Trophoblast cell (in vitro differentiated cells and primary cell): ENCODE results near the gene SMC3.

Experiments
- DNase-seq, 2 donors: peaks; one replicate each; pipeline ENCODE4 v3.0.0-alpha.2; 2016
- H2AFZ ChIP-seq: 2 replicates; pipeline ENCODE4 v1.6.1; 2013; ENCODE audit warnings: low read length, moderate library complexity, mild to moderate bottlenecking; ENCODE audit not compliant: insufficient read depth, poor library complexity
- H2AK5ac ChIP-seq: 2 replicates; pipeline ENCODE4 v1.6.1; 2013; ENCODE audit warnings: mild to moderate bottlenecking, low read length
- H2BK120ac ChIP-seq: 2 replicates; pipeline ENCODE4 v1.6.1; 2013; ENCODE audit warnings: low read length, mild to moderate bottlenecking, moderate library complexity; ENCODE audit not compliant: insufficient read depth, poor library complexity
- H2BK12ac ChIP-seq: 2 replicates; pipeline ENCODE4 v1.6.1; 2013; ENCODE audit warnings: mild to moderate bottlenecking, low read length, moderate library complexity
- H2BK5ac ChIP-seq: 2 replicates; pipeline ENCODE4 v1.6.1; 2013; ENCODE audit warnings: low read length, low read depth, moderate library complexity, mild to moderate bottlenecking; ENCODE audit not compliant: poor library complexity
- H3K14ac ChIP-seq: 2 replicates; pipeline ENCODE4 v1.6.1; 2013; ENCODE audit warnings: mild to moderate bottlenecking, low read length
- H3K18ac ChIP-seq: 2 replicates; pipeline ENCODE4 v1.6.1; 2013; ENCODE audit warnings: mild to moderate bottlenecking, low read length
- H3K23ac ChIP-seq: 2 replicates; pipeline ENCODE4 v1.6.1; 2013; ENCODE audit warnings: low read length
- H3K27ac ChIP-seq: 2 replicates; pipeline ENCODE4 v1.5.1; 2013; ENCODE audit warnings: low read depth, mild to moderate bottlenecking, inconsistent platforms, low read length, moderate library complexity
- H3K27me3 ChIP-seq: 2 replicates; pipeline ENCODE4 v1.6.1; 2013; ENCODE audit warnings: inconsistent platforms, mild to moderate bottlenecking, low read length, moderate library complexity; ENCODE audit not compliant: insufficient read depth
- H3K36me3 ChIP-seq, 2 experiments: 1 replicate in 1 of 2; 2 replicates in 1 of 2; pipeline ENCODE4 v1.6.1; 2013; ENCODE audit warnings: low read length in 2 of 2, mild to moderate bottlenecking in 2 of 2, moderate library complexity in 1 of 2; ENCODE audit not compliant: insufficient read depth in 2 of 2, control insufficient read depth in 1 of 2
- H3K4ac ChIP-seq: 2 replicates; pipeline ENCODE4 v1.6.1; 2013; ENCODE audit warnings: low read depth, mild to moderate bottlenecking, low read length, moderate library complexity
- H3K4me1 ChIP-seq, 2 experiments: 1 replicate in 1 of 2; 2 replicates in 1 of 2; pipeline ENCODE4 v1.6.1; 2013; ENCODE audit warnings: low read length in 2 of 2, mild to moderate bottlenecking in 2 of 2, moderate library complexity in 1 of 2; ENCODE audit not compliant: insufficient read depth in 2 of 2, control insufficient read depth in 1 of 2
- H3K4me2 ChIP-seq: 2 replicates; pipeline ENCODE4 v1.6.1; 2013; ENCODE audit warnings: inconsistent platforms, mild to moderate bottlenecking, low read length, moderate library complexity
- H3K4me3 ChIP-seq: 2 replicates; pipeline ENCODE4 v1.5.1; 2013; ENCODE audit warnings: mild to moderate bottlenecking, low read depth, low read length, inconsistent platforms
- H3K79me1 ChIP-seq: one replicate; pipeline ENCODE4 v1.6.1; 2013; ENCODE audit warnings: low read length
- H3K79me2 ChIP-seq: 2 replicates; pipeline ENCODE4 v1.6.1; 2013; ENCODE audit warnings: low read length, mild to moderate bottlenecking; ENCODE audit not compliant: control insufficient read depth, insufficient read depth, poor library complexity
- H3K9ac ChIP-seq: 2 replicates; pipeline ENCODE4 v1.6.1; 2013; ENCODE audit warnings: mild to moderate bottlenecking, low read length
- H3K9me3 ChIP-seq: 2 replicates; pipeline ENCODE4 v1.6.1; 2013; ENCODE audit warnings: low read depth, mild to moderate bottlenecking, control low read depth, inconsistent platforms, low read length; ENCODE audit not compliant: insufficient read depth
- H4K12ac ChIP-seq: 2 replicates; pipeline ENCODE4 v1.6.1; 2013; ENCODE audit warnings: low read depth, mild to moderate bottlenecking, low read length, moderate library complexity
- H4K8ac ChIP-seq: 2 replicates; pipeline ENCODE4 v1.6.1; 2013; ENCODE audit warnings: low read depth, mild to moderate bottlenecking, low read length, moderate library complexity
- H4K91ac ChIP-seq: one replicate; pipeline ENCODE4 v1.6.1; 2013; ENCODE audit warnings: low read depth, mild to moderate bottlenecking, low read length, moderate library complexity
- WGBS: extraction: QIAGEN DNeasy Blood & Tissue Kit; methylation state at CpG from one replicate; pipeline ENCODE4 v1.1.7; 2013; ENCODE audit warnings: missing lambda C conversion rate; ENCODE audit not compliant: insufficient read length, insufficient coverage; ENCODE audit errors: extremely low coverage; 5-methylcytosine and 5-hydroxymethylcytosine counted together

SMC3 gene

DNA sequence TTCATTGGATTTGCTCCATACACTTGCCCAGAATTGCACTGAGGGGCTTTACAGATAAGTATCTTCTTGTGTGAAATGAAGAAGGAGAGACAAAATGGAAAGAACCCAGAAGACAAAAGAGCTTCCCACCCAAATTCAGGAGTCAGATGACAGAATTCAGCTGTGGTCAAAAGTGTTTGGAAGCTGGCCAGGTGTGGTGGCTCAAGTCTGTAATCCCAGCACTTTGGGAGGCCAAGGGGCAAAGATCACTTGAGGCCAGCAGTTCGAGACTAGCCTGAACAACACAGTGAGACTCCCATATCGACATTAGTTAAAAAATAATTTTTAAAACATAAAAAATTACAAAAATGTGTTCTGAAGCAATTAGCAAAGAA, 42.6 kb upstream of the SMC3 start:
- no peak overlapping the region for H3K27ac ChIP-seq
- H3K23ac ChIP-seq: no peak overlapping the region
- no peak overlapping the region for H2BK5ac ChIP-seq
- no peaks in the 10 kb centered on the region for H3K9me3 ChIP-seq
- no CpG with 5 or more reads among the region's 2 CpGs for WGBS
- peaks cover 2% of the 10 kb centered on the region for H3K79me1 ChIP-seq
- H3K4me2 ChIP-seq: no peak overlapping the region
- no peak overlapping the region for H3K18ac ChIP-seq
- no peak overlapping the region for H2BK120ac ChIP-seq
- no peaks in the 10 kb centered on the region for H3K36me3 ChIP-seq
- no peak for DNase-seq
- no peak overlapping the region for H2AFZ ChIP-seq
- H4K12ac ChIP-seq: no peak overlapping the region
- H3K79me2 ChIP-seq: no peaks in the 10 kb centered on the region
- H3K4me1 ChIP-seq: peaks cover 10 to 18% of the 10 kb centered on the region in 2 experiments
- no peak overlapping the region for H4K91ac ChIP-seq
- no peak overlapping the region for H4K8ac ChIP-seq
- no peak overlapping the region for H2BK12ac ChIP-seq
- no peak overlapping the region for H2AK5ac ChIP-seq
- no peaks in the 10 kb centered on the region for H3K27me3 ChIP-seq
- H3K4ac ChIP-seq: no peak overlapping the region
- H3K9ac ChIP-seq: no peak overlapping the region
- H3K4me3 ChIP-seq: no peak overlapping the region
- no peak overlapping the region for H3K14ac ChIP-seq

DNA sequence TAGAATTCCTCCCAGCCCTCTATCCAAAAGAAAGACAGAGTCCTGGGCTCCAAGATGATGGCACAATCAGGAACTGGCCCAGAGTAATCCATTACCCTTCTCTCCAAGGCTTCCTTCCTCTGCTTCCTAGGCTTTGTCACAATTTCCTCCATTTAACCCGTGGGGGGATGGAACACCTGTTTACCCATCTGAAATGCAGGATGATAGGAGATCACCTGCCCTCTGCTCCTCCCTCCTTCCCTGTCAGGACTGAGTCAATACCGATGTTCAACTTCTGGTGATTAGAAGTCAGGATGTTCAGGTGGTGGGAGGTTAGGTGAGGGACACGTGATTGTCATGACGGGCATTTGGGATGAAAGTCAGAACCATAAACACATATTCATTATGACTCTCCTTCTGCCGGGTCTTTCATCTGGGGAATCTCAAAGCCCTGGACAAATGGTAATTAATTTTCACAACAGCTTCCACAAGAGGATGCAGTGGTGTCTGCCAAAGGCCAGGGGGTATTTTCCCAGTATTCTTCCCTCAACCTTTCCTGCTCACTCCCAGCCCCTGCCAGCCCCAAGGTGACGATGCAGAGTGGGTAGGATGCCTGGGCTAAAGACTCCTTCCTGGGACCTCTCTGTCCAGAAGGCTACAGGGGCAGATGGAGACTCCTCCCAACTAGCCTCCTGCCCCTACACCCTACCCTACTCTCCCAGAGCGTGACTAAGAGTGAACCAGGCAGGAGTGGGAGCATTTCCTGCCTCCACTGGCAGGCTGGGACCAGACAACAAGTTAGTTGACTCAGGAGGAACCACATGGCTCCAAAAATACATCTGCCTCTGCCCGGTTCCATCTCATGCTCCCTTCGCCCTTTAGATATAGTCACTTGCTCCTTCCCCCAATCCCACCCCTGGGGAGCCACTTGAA, 41.9 kb upstream of the SMC3 start:
- H3K18ac ChIP-seq: no peak overlapping the region
- H3K27me3 ChIP-seq: no peaks in the 10 kb centered on the region
- no peak for DNase-seq
- H3K36me3 ChIP-seq: no peaks in the 10 kb centered on the region
- H4K91ac ChIP-seq: no peak overlapping the region
- no peaks in the 10 kb centered on the region for H3K79me2 ChIP-seq
- no peak overlapping the region for H4K12ac ChIP-seq
- no peak overlapping the region for H2AK5ac ChIP-seq
- no peaks in the 10 kb centered on the region for H3K9me3 ChIP-seq
- H2BK12ac ChIP-seq: no peak overlapping the region
- peaks cover 13 to 21% of the 10 kb centered on the region in 2 experiments for H3K4me1 ChIP-seq
- H3K4ac ChIP-seq: no peak overlapping the region
- H3K23ac ChIP-seq: no peak overlapping the region
- peaks cover 2% of the 10 kb centered on the region for H3K79me1 ChIP-seq
- H2AFZ ChIP-seq: no peak overlapping the region
- no peak overlapping the region for H3K4me2 ChIP-seq
- no peak overlapping the region for H3K27ac ChIP-seq
- no peak overlapping the region for H4K8ac ChIP-seq
- WGBS: no CpG with 5 or more reads among the region's 9 CpGs
- no peak overlapping the region for H2BK120ac ChIP-seq
- H2BK5ac ChIP-seq: no peak overlapping the region
- H3K4me3 ChIP-seq: no peak overlapping the region
- no peak overlapping the region for H3K14ac ChIP-seq
- H3K9ac ChIP-seq: no peak overlapping the region

DNA sequence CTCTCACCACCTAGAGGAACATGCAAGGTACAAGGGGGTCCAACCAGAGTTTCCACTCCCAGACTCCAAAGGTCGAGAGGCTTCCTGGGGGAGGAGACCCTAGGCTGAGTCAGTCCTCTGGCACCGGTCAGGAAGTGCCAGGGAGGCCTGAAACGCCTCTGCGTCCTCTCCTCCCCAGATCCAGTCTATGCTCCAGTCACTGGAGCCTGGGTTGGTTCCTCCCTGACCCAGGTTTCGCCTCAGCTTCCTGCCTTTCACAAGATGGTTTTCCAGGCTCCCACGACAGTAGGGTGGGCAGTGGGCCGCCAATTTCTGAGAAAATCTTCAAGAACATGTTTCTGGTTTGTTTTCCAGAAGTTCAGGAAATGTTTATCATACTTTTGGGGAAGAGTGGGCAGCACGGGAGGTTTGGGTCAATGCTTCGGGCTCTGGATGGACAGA, 39.7 kb upstream of the SMC3 start:
- Histone ChIP-seq H4K8ac (no peak overlapping the region), H3K9ac (no peak overlapping the region), H3K4me3 (no peak overlapping the region), H2BK5ac (no peak overlapping the region), H3K4me2 (no peak overlapping the region), H3K18ac (no peak overlapping the region), H2BK12ac (no peak overlapping the region), H3K27ac (no peak overlapping the region), H4K91ac (no peak overlapping the region), H3K79me2 (no peaks in the 10 kb centered on the region), H2BK120ac (no peak overlapping the region), H3K79me1 (peaks cover 2% of the 10 kb centered on the region), H3K36me3 (no peaks in the 10 kb centered on the region), H3K14ac (no peak overlapping the region), H3K27me3 (no peaks in the 10 kb centered on the region), H3K4me1 (peaks cover 13 to 23% of the 10 kb centered on the region in 2 experiments), H4K12ac (no peak overlapping the region), H3K9me3 (no peaks in the 10 kb centered on the region), H2AFZ (no peak overlapping the region), H2AK5ac (no peak overlapping the region), H3K4ac (no peak overlapping the region), H3K23ac (no peak overlapping the region)
- DNase-seq: no peak
- no CpG with 5 or more reads among the region's 9 CpGs for WGBS

DNA sequence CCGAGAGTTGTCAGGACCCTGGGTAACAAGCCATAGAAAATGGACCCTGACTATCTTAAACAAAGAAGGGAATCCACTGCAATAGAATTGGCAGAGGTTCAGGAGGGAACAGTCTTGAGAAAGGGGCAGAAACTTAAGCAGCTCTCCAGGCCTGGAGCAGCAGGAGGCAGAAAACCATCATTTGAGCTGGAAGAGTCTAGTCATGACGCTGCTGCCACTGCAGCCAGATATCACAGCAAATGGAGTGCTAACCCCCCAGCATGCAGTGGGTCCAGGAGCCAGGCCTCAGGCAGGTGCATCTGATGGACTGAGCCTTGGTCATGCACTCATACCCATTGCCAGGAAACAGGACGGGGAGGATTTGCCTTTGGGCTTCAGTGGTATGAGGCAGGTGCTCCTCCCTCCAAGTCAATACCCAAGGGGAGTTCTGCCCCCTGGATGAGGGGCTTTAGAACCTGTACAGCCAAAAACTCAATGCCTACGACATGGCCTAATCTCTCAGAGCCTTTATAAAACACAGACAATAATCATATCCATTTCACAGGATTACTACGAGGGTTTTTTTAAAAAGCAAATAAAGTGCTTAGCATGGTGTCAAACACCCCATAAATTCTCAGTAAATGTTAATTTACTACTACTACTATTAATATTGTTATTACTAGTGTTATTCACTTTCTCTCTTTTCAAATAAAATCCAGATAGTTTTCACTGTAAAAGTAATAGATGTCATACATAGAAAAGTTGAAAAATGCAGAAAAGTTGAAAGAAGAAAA, 39.1 kb upstream of the SMC3 start:
- no peak overlapping the region for H3K23ac ChIP-seq
- no peak overlapping the region for H4K8ac ChIP-seq
- WGBS: no CpG with 5 or more reads among the region's 5 CpGs
- peaks cover 13 to 23% of the 10 kb centered on the region in 2 experiments for H3K4me1 ChIP-seq
- H3K4ac ChIP-seq: no peak overlapping the region
- H3K9ac ChIP-seq: no peak overlapping the region
- H2BK5ac ChIP-seq: no peak overlapping the region
- no peak overlapping the region for H3K14ac ChIP-seq
- no peak for DNase-seq
- no peak overlapping the region for H3K4me3 ChIP-seq
- H3K18ac ChIP-seq: no peak overlapping the region
- H2AK5ac ChIP-seq: no peak overlapping the region
- H3K79me1 ChIP-seq: peaks cover 2% of the 10 kb centered on the region
- no peak overlapping the region for H4K91ac ChIP-seq
- no peaks in the 10 kb centered on the region for H3K36me3 ChIP-seq
- no peaks in the 10 kb centered on the region for H3K27me3 ChIP-seq
- no peak overlapping the region for H2BK12ac ChIP-seq
- no peak overlapping the region for H2BK120ac ChIP-seq
- no peak overlapping the region for H4K12ac ChIP-seq
- no peak overlapping the region for H2AFZ ChIP-seq
- no peak overlapping the region for H3K4me2 ChIP-seq
- H3K9me3 ChIP-seq: no peaks in the 10 kb centered on the region
- H3K27ac ChIP-seq: no peak overlapping the region
- no peaks in the 10 kb centered on the region for H3K79me2 ChIP-seq
